PC-3 (cell line): Measurements from ENCODE around the gene BTNL3. TPM values are rescaled to one million over a fixed set of nuclear protein-coding genes. Genes with fewer than 3 reads are reported as not detected.

ENCODE experiments used
- ATAC-seq: fragments of 200-7000 bp; cut with Tn5 transposase; 2 replicates; pipeline ENCODE4 v1.9.1; 2020; ENCODE audit warnings: mild to moderate bottlenecking, moderate library complexity
- BruUV-seq: library from RNA; stranded (reverse); fragments of 400-500 nt; replicated peaks from 2 replicates; lab custom pipeline; 2021; lab: Mats Ljungman, UMichigan
- CTCF ChIA-PET: fragments of 300-600 bp; sonication (Branson Sonifier 250); formaldehyde crosslinking; loops from one replicate; lab custom pipeline; 2022; ENCODE audit warnings: antibody characterized with exemption; lab: Charles Lee
- POLR2A ChIA-PET: fragments of 300-600 bp; sonication (Branson Sonifier 250); formaldehyde crosslinking; loops from one replicate; lab custom pipeline; 2022; ENCODE audit warnings: antibody characterized with exemption; ENCODE audit not compliant: unreplicated experiment; lab: Charles Lee
- DNase-seq: peaks from one replicate; pipeline ENCODE4 v3.0.0-alpha.2; 2015
- H2AFZ ChIP-seq: fragments of 300-600 bp; sonication (generic); 2 replicates; pipeline ENCODE4 v1.6.0; 2016; ENCODE audit warnings: antibody characterized with exemption, low read length
- H3F3A ChIP-seq: fragments of 300-600 bp; sonication (generic); one replicate; pipeline ENCODE4 v1.6.0; 2017; ENCODE audit warnings: antibody characterized with exemption, low read length, control low read depth, mild to moderate bottlenecking; ENCODE audit not compliant: unreplicated experiment
- H3K27ac ChIP-seq: fragments of 300-600 bp; sonication (generic); 2 replicates; pipeline ENCODE4 v1.5.1; 2016; ENCODE audit warnings: mild to moderate bottlenecking, low read length
- H3K27me3 ChIP-seq: fragments of 300-600 bp; sonication (generic); 2 replicates; pipeline ENCODE4 v1.6.1; 2016; ENCODE audit warnings: low read length, mixed read lengths
- H3K36me3 ChIP-seq: fragments of 300-600 bp; sonication (generic); 2 replicates; pipeline ENCODE4 v1.6.1; 2016; ENCODE audit warnings: low read depth, mixed run types, low read length, mixed read lengths
- H3K4me1 ChIP-seq: fragments of 300-600 bp; sonication (generic); 2 replicates; pipeline ENCODE4 v1.5.1; 2016; ENCODE audit warnings: low read length; ENCODE audit not compliant: insufficient read depth
- H3K4me2 ChIP-seq: fragments of 300-600 bp; sonication (generic); 2 replicates; pipeline ENCODE4 v1.6.0; 2016; ENCODE audit warnings: low read length
- H3K4me3 ChIP-seq: fragments of 300-600 bp; sonication (generic); 2 replicates; pipeline ENCODE4 v1.5.1; 2016; ENCODE audit warnings: mild to moderate bottlenecking, low read length, mixed read lengths
- H3K79me2 ChIP-seq: fragments of 300-600 bp; sonication (generic); 2 replicates; pipeline ENCODE4 v1.6.1; 2017; ENCODE audit warnings: low read length, mixed read lengths
- H3K9ac ChIP-seq: fragments of 300-600 bp; sonication (generic); 2 replicates; pipeline ENCODE4 v1.6.0; 2016; ENCODE audit warnings: mild to moderate bottlenecking, low read length
- H3K9me2 ChIP-seq: fragments of 300-600 bp; sonication (generic); replicated peaks from 2 replicates; pipeline ENCODE4 v1.6.1; 2016; ENCODE audit warnings: mixed run types, low read length, mixed read lengths
- H3K9me3 ChIP-seq: fragments of 300-600 bp; sonication (generic); 2 replicates; pipeline ENCODE4 v1.6.1; 2016; ENCODE audit warnings: low read length, mixed read lengths
- H4K20me1 ChIP-seq: fragments of 300-600 bp; sonication (generic); 2 replicates; pipeline ENCODE4 v1.6.1; 2016; ENCODE audit warnings: low read length, mixed read lengths
- EZH2 ChIP-seq: fragments of 300-600 bp; sonication (generic); IDR thresholded peaks from one replicate; pipeline ENCODE4 v1.6.1; 2017; ENCODE audit warnings: antibody characterized with exemption, mild to moderate bottlenecking, low read length; ENCODE audit not compliant: unreplicated experiment
- EZH2phosphoT487 ChIP-seq: fragments of 300-600 bp; sonication (generic); IDR thresholded peaks from 2 replicates; pipeline ENCODE4 v1.6.1; 2018; ENCODE audit warnings: mild to moderate bottlenecking, antibody characterized with exemption, low read length, borderline replicate concordance
- intact Hi-C: fragments of 100-400 bp; cut with micrococcal nuclease; formaldehyde crosslinking; loops from 2 replicates; pipeline ENCODE4 v1.9.0; 2023
- total RNA-seq: library from RNA; depleted of rRNA; stranded (reverse); fragments of >200 nt; gene quantifications from 2 replicates; pipeline ENCODE4 v1.2.3, GENCODE V29; 2014
- TF ChIP-seq, protein P1 (sequence below): fragments of 300-600 bp; sonication (generic); conservative IDR thresholded peaks from 2 replicates; pipeline ENCODE4 v1.5.1; 2017; ENCODE audit warnings: antibody characterized with exemption, low read depth, mild to moderate bottlenecking, low read length

BTNL3 gene
- total RNA-seq, 1 experiment from 2014 or later = not detected

DNA sequence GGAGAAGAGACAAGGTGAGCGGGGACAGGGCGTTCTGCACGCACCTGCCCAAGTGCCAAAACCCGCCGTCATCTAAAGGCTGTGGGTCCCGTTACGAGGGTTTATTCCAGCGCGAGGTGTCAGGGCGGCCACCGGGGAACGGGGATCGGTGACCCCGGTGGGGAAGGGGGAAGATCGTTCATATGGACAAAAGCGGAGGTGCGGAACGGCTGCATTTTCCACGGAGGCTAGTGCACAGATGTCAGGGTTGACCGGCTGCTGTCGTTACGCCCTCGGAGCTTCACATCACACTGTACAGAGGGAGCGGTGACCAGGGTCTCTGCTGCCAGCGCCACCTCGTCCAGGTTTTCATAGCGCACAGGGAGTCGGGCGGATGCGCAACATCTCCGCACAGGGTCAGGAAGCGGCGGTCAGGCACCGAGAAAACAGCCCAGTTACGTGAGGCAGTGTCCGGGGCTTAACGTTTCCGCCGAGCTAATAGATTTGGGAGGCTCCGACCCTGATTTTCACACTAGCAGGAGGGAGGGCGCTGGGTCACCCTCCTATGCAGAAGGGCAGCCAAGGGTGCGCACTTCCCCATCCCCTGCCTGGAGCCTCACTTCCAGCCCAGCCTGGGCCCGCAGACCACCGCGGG lies 65.0 kb downstream of the BTNL3 start:
- H3K4me3 ChIP-seq = peak overlapping the region; percentile 74
- DNase-seq = peak; percentile 22
- BruUV-seq = no TSS peak
- H3K79me2 ChIP-seq = no peaks in the 10 kb centered on the region
- ChIA-PET CTCF (no interaction called here), POLR2A (no interaction called here)
- H3K9ac ChIP-seq = peak overlapping the region; percentile 45; the same call in 1 of the 2 replicates
- peaks cover 27% of the 10 kb centered on the region for H3K27me3 ChIP-seq
- TF ChIP-seq EZH2 (peak; percentile 57), EZH2phosphoT487 (no peak; the same call in 1 of the 2 replicates)
- TF ChIP-seq, protein P1, sequence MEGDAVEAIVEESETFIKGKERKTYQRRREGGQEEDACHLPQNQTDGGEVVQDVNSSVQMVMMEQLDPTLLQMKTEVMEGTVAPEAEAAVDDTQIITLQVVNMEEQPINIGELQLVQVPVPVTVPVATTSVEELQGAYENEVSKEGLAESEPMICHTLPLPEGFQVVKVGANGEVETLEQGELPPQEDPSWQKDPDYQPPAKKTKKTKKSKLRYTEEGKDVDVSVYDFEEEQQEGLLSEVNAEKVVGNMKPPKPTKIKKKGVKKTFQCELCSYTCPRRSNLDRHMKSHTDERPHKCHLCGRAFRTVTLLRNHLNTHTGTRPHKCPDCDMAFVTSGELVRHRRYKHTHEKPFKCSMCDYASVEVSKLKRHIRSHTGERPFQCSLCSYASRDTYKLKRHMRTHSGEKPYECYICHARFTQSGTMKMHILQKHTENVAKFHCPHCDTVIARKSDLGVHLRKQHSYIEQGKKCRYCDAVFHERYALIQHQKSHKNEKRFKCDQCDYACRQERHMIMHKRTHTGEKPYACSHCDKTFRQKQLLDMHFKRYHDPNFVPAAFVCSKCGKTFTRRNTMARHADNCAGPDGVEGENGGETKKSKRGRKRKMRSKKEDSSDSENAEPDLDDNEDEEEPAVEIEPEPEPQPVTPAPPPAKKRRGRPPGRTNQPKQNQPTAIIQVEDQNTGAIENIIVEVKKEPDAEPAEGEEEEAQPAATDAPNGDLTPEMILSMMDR = no peak
- H3K9me2 ChIP-seq = no peaks in the 10 kb centered on the region
- H3K9me3 ChIP-seq = no peaks in the 10 kb centered on the region
- no peak overlapping the region for H3K27ac ChIP-seq
- peak overlapping the region; percentile 91 for H3K4me2 ChIP-seq
- H3K4me1 ChIP-seq = 0 out of 2 replicates have a peak, but pooled peaks cover 3% of the 10 kb centered on the region
- ATAC-seq = peak; percentile 60
- peak overlapping the region; percentile 94 for H2AFZ ChIP-seq
- intact Hi-C loops = loop anchor here (5.0 kb wide), 1 partner anchor 119 kb away; no protein-coding TSS in a partner anchor
- H4K20me1 ChIP-seq = no peaks in the 10 kb centered on the region
- no peaks in the 10 kb centered on the region for H3F3A ChIP-seq
- no peaks in the 10 kb centered on the region for H3K36me3 ChIP-seq

DNA sequence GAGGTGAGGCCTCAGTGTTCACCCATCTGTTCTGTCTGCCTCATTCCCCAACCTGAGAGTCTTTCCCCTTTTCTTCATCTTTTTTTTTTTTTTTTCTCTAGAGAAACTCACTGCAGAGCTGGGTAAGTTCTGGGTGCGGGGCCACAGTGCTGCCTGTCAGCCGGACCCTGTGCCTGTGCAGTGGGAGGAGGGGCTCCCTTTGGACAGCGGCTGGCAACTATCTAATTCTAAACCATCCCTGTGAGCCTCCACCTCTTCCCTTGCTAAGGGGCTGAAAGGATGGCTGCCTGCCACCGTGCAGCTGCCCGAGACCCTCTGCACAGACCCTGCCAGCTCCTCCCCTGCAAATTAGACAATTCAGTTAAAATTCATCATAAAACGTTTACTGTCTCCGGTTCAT lies 65.5 kb downstream of the BTNL3 start:
- Histone ChIP-seq H3F3A (no peaks in the 10 kb centered on the region), H3K79me2 (no peaks in the 10 kb centered on the region), H3K4me3 (peak overlapping the region; percentile 74), H3K27me3 (peaks cover 27% of the 10 kb centered on the region), H3K4me2 (peak overlapping the region; percentile 91), H2AFZ (peak overlapping the region; percentile 94; the same call in 1 of the 2 replicates), H3K27ac (no peak overlapping the region), H3K36me3 (no peaks in the 10 kb centered on the region), H3K9ac (no peak overlapping the region), H3K9me2 (no peaks in the 10 kb centered on the region), H3K4me1 (0 out of 2 replicates have a peak, but pooled peaks cover 3% of the 10 kb centered on the region), H4K20me1 (no peaks in the 10 kb centered on the region), H3K9me3 (no peaks in the 10 kb centered on the region)
- ATAC-seq (no peak), DNase-seq (no peak)
- ChIA-PET CTCF (no interaction called here), POLR2A (interaction anchor here (0.6 kb wide), 1 partner anchor 28 kb away, joined by 10 read pairs; no protein-coding TSS in a partner anchor)
- no TSS peak for BruUV-seq
- intact Hi-C loops = loop anchor here (5.0 kb wide), 1 partner anchor 118 kb away; no protein-coding TSS in a partner anchor
- TF ChIP-seq EZH2 (no peak), EZH2phosphoT487 (no peak)
- TF ChIP-seq, protein P1 = no peak
